ENCODE results near the gene ACTL6B. TPM values are rescaled to one million over a fixed set of nuclear protein-coding genes. Genes with fewer than 3 reads are reported as not detected.

ACTL6B gene
- total and polyA plus RNA-seq, 2 of the 13 experiments (the other 11 are each of a cell fraction or from before 2014, with no cell fraction given): not detected

DNA sequence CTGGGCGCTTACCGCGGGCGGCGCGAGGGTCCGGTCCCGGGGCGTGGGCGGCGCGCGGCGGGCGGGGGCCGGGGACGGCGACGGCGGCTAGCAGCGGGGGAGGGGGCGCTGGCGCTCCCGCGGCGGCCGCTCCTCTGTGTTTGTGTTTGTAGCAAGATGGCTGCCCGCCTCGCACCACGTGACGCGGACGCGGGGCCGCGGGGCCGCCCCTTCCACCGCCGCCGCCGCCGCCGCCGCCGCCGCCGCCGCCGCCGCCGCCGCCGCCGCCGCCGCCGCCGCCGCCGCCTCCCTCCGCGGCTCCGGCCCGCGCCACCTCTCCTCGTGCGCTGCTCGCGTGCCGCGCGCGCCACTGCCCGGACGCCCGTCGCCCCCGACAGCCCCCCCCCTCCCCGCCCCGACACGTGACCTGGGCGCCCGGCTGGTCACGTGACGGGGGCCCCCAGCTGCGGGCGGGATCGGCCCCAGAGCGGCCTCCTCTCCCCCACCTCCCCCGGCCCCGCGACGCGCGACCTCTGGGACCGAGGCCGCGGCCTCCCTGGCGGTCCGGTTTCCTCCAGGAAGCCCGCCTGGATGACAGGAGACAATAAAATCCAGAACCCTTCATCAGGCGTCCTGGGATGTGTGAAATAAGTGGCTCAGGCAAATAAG, 38.0 kb upstream of the ACTL6B start, which contains the start of gene GIGYF1 (continued):
- TF ChIP-seq, protein P1, sequence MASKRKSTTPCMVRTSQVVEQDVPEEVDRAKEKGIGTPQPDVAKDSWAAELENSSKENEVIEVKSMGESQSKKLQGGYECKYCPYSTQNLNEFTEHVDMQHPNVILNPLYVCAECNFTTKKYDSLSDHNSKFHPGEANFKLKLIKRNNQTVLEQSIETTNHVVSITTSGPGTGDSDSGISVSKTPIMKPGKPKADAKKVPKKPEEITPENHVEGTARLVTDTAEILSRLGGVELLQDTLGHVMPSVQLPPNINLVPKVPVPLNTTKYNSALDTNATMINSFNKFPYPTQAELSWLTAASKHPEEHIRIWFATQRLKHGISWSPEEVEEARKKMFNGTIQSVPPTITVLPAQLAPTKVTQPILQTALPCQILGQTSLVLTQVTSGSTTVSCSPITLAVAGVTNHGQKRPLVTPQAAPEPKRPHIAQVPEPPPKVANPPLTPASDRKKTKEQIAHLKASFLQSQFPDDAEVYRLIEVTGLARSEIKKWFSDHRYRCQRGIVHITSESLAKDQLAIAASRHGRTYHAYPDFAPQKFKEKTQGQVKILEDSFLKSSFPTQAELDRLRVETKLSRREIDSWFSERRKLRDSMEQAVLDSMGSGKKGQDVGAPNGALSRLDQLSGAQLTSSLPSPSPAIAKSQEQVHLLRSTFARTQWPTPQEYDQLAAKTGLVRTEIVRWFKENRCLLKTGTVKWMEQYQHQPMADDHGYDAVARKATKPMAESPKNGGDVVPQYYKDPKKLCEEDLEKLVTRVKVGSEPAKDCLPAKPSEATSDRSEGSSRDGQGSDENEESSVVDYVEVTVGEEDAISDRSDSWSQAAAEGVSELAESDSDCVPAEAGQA (IDR thresholded peaks at IDR 0.05; ENCODE audit: low read depth): no peak
- TF ChIP-seq, protein P1 (CRISPR knock-in tag; IDR thresholded peaks at IDR 0.05; ENCODE audit: borderline replicate concordance): no peak
- TF ChIP-seq SRSF1 (optimal IDR thresholded peaks at IDR 0.05; ENCODE audit: low read depth, low read length) (no peak), MXI1 (IDR thresholded peaks at IDR 0.05; ENCODE audit: borderline replicate concordance, low read depth, low read length) (no peak), ZNF367 (CRISPR knock-in tag; IDR thresholded peaks at IDR 0.05; ENCODE audit: borderline replicate concordance) (no peak), ZNF652 (CRISPR knock-in tag; IDR thresholded peaks at IDR 0.05; ENCODE audit: borderline replicate concordance, low read depth) (no peak), ZNF616 (CRISPR knock-in tag; IDR thresholded peaks at IDR 0.05; ENCODE audit: low read depth) (no peak; the same call in 1 of the 2 replicates), MXD4 (CRISPR knock-in tag; IDR thresholded peaks at IDR 0.05) (no peak), GTF3A (CRISPR knock-in tag; conservative IDR thresholded peaks at IDR 0.05) (no peak), RCOR2 (CRISPR knock-in tag; IDR thresholded peaks at IDR 0.05) (0 out of 2 replicates have a peak, but pooled peaks have one; percentile 44), RAD21 (CRISPR knock-in tag; IDR thresholded peaks at IDR 0.05) (no peak), YEATS4 (CRISPR knock-in tag; IDR thresholded peaks at IDR 0.05; ENCODE audit: borderline replicate concordance) (no peak; the same call in 1 of the 2 replicates), MTF1 (CRISPR knock-in tag; IDR thresholded peaks at IDR 0.05) (no peak), RARA (CRISPR knock-in tag; IDR thresholded peaks at IDR 0.05) (no peak), ZNF12 (CRISPR knock-in tag; IDR thresholded peaks at IDR 0.05) (no peak), HNRNPH1 (optimal IDR thresholded peaks at IDR 0.05; ENCODE audit: low read depth, low read length) (no peak), MYC (CRISPR knock-in tag; IDR thresholded peaks at IDR 0.05; ENCODE audit: borderline replicate concordance) (peak; percentile 55)
- TF ChIP-seq, protein P2, sequence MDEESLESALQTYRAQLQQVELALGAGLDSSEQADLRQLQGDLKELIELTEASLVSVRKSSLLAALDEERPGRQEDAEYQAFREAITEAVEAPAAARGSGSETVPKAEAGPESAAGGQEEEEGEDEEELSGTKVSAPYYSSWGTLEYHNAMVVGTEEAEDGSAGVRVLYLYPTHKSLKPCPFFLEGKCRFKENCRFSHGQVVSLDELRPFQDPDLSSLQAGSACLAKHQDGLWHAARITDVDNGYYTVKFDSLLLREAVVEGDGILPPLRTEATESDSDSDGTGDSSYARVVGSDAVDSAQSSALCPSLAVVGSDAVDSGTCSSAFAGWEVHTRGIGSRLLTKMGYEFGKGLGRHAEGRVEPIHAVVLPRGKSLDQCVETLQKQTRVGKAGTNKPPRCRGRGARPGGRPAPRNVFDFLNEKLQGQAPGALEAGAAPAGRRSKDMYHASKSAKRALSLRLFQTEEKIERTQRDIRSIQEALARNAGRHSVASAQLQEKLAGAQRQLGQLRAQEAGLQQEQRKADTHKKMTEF (CRISPR knock-in tag; IDR thresholded peaks at IDR 0.05): peak; percentile 30; the same call in 1 of the 2 replicates
- TF ChIP-seq, protein P3, sequence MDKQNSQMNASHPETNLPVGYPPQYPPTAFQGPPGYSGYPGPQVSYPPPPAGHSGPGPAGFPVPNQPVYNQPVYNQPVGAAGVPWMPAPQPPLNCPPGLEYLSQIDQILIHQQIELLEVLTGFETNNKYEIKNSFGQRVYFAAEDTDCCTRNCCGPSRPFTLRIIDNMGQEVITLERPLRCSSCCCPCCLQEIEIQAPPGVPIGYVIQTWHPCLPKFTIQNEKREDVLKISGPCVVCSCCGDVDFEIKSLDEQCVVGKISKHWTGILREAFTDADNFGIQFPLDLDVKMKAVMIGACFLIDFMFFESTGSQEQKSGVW (CRISPR knock-in tag; IDR thresholded peaks at IDR 0.05; ENCODE audit: borderline replicate concordance): no peak
- TF ChIP-seq, protein P4, sequence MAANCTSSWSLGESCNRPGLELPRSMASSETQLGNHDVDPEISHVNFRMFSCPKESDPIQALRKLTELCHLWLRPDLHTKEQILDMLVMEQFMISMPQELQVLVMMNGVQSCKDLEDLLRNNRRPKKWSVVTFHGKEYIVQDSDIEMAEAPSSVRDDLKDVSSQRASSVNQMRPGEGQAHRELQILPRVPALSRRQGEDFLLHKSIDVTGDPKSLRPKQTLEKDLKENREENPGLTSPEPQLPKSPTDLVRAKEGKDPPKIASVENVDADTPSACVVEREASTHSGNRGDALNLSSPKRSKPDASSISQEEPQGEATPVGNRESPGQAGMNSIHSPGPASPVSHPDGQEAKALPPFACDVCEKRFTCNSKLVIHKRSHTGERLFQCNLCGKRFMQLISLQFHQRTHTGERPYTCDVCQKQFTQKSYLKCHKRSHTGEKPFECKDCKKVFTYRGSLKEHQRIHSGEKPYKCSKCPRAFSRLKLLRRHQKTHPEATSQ (CRISPR knock-in tag; IDR thresholded peaks at IDR 0.05; ENCODE audit: borderline replicate concordance): no peak
- TF ChIP-seq, protein P5, sequence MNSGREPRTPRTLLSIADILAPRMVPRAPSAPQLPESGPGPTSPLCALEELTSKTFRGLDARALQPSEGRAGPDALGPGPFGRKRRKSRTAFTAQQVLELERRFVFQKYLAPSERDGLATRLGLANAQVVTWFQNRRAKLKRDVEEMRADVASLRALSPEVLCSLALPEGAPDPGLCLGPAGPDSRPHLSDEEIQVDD (CRISPR knock-in tag; IDR thresholded peaks at IDR 0.05; ENCODE audit: borderline replicate concordance): no peak
